GM12872 (cell line): ENCODE data around the gene NVL.

Source experiments
- TF ChIP-seq, protein P1 (sequence below): IDR thresholded peaks from 3 replicates; pipeline ENCODE4 v1.5.1; 2011; ENCODE audit warnings: low read depth, mild to moderate bottlenecking, low read length, moderate library complexity; ENCODE audit not compliant: insufficient read depth

Gene NVL

DNA sequence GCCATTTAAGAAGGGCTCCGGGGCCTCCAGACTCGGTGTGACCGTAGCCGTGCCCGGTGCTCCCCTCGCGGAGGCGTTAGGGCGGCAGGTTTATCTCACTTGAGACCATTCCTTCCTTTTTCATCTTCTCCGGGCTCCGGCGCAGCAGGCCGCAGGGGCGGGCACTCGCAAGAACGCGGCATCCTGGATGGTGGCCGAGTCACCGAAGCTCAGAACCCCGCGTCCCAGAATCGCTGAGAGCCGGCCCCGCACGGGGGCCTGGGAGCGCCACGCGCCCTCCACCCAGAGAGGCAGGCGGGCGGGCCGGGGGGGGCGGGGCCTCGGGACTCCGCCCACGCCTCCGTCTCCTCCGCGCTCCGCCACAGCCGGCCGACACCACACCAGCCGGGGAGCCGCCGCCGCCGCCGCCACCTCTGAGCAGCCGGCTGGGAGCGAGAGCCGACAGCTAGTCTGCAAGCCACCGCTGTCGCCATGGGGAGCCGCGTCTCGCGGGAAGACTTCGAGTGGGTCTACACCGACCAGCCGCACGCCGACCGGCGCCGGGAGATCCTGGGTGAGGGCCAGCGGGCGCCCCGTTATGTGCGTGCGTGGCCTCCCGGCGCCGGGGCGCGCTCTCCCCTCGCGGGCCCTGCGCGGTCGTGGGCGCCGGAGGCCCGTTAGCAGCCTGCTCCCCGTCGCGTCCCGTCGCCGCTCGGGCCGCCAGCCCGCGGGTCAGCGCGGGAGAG, 146.9 kb downstream of the NVL start, which contains the start of gene DEGS1:
Gene DEGS1 (plus strand): TSS at position 375 of the 725 bp plus-strand sequence. CDS start 97 bp downstream, at position 472.
- TF ChIP-seq, protein P1, sequence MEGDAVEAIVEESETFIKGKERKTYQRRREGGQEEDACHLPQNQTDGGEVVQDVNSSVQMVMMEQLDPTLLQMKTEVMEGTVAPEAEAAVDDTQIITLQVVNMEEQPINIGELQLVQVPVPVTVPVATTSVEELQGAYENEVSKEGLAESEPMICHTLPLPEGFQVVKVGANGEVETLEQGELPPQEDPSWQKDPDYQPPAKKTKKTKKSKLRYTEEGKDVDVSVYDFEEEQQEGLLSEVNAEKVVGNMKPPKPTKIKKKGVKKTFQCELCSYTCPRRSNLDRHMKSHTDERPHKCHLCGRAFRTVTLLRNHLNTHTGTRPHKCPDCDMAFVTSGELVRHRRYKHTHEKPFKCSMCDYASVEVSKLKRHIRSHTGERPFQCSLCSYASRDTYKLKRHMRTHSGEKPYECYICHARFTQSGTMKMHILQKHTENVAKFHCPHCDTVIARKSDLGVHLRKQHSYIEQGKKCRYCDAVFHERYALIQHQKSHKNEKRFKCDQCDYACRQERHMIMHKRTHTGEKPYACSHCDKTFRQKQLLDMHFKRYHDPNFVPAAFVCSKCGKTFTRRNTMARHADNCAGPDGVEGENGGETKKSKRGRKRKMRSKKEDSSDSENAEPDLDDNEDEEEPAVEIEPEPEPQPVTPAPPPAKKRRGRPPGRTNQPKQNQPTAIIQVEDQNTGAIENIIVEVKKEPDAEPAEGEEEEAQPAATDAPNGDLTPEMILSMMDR = no peak

DNA sequence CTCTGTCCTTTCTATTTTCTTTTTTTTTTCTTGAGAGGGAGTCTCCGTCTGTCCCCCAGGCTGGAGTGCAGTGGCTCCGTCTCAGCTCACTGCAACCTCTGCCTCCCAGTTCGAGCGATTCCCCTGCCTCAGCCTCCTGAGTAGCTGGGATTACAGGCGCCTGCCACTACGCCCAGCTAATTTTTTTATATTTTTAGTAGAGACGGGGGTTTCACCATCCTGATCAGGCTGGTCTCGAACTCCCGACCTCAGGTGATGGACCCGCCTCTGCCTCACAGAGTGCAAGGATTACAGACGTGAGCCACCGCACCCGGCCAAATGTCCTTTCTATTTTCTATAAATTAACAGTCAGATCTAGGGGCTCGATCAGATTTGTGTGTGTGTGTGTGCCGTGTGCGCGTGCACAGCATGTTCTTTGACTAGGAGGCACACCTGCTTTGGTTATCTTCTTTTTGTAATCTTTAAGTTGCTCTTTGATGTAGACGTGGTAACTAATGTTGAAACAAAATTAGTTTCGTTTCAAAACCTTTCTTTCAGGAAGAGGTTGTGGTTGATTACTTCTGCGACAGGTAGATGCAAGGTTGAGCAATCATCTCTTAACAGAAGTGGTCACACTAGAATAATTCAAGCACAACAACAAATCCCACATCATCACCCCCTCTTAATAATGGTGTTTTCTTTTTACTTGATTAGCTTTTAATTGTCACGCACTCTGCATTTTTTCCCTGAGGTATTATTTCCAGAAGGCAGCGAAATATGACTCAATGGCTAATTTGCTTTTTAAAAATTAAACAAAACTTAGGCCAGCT, 147.7 kb downstream of the NVL start:
- TF ChIP-seq, protein P1 = no peak

DNA sequence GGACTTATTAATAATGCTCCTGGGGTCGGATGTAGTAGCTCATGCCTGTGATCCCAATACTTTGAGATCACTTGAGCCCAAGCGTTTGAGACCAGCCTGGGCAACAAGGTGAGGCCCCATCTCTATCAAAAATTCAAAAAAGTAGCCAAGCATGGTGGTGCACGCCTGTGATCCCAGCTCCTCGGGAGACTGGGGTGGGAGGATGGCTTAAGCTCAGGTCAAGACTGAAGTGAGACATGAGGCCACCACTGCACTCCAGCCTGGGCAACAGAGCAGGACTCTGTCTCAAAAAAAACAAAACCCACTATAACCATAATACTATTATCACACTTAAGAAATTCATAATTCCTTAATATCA, 148.5 kb downstream of the NVL start:
- TF ChIP-seq, protein P1 = no peak

DNA sequence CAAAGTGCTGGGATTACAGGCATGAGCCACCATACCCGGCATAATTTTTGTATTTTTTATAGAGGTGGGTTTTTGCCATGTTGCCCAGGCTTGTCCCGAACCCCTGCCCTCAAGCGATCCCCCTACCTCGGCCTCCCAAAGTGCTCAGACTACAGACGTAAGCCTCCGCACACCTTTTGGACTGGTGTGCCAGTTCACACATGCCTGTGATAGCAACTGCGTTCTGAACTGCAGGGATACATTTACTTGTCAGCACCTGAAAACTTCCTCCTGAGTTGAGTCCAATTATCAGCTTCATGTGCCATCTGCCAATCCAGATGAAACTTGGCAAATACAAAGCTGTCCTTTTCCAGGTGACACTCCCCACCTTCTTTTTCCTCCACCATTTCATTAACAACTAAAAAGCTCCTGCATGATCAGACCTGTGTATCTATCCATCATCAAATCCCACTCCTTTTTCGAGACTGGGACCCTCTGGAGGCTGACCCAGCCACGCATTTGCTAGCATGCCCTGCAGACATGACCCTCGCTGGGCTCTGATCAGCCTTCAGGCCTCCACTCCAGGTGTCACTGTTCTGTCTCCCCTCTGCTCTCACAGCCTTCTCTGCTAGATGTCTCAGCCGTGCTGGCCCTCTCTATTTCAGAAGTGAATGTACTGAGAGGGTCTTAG, 149.1 kb downstream of the NVL start:
- TF ChIP-seq, protein P1 = no peak

DNA sequence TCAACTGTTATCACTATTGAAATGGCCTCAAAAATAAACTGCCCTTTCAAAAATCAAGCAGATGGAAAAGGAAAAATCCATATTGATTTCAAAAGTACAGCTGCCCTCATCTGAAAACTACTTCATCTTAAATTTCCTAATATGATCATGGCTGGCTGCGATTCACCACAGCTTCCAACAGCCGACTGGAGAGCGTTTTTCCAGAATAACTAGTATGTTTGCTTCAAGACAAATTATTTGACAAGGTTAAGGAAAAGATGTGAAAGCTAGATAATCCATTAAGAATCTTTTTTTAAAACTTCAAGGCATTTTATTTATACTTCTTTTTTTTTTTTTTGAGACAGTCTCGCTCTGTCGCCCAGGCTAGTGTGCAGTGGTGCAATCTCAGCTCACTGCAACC, 151.1 kb downstream of the NVL start:
- TF ChIP-seq, protein P1 = no peak

DNA sequence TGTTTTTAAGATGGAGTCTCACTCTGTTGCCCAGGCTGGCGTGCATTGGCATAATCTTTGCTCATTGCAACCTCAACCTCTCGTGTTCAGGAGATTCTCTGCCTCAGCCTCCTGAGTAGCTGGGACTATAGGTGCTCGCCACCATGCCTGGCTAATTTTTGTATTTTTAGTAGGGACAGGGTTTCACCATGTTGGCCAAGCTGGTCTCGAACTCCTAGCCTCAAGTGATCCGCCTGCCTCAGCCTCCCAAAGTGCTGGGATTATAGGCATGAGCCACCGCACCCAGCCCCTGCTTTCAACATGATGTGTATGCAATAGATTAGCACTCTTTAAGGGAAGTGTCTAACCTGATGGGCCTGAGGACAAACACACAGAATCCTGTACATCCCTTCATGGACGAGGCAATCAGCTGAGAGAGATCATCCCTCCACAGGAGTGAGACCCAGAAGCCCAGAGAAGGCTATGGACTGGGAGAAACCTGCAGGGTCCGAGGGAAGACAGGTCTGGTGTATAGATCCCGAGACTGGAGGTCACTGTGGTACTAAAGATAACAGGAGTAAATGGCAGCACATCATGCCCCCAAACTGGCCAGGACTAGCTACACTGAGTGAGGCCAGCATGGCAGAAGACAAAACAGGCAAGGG, 152.5 kb downstream of the NVL start:
- TF ChIP-seq, protein P1 = no peak
